Forelimb muscle (tissue), 1 donor: ENCODE measurements around the gene TAX1BP1. TPM values are rescaled to one million over a fixed set of nuclear protein-coding genes. Genes with fewer than 3 reads are reported as not detected.
"Not testable (repeated sequence)": the region's sequence is repeated elsewhere in the genome, so short reads cannot be mapped to it uniquely, and the experiment has no call there.

Source experiments
- DNase-seq: peaks from one replicate; pipeline ENCODE4 v3.0.0-alpha.2; 2013; ENCODE audit warnings: low read depth
- polyA plus RNA-seq: library from polyadenylated mRNA; unstranded; fragments of 120-200 nt; gene quantifications from one replicate; pipeline ENCODE4 v1.2.1, GENCODE V29; 2013; ENCODE audit not compliant: insufficient read length

The TAX1BP1 gene
- polyA plus RNA-seq, 1 donor: 55.4 TPM

GRCh38 chr7:27739301-27739908, 557 bp upstream of the TAX1BP1 start:
- DNase-seq: no peak

GRCh38 chr7:27740449-27741086, 606 bp downstream of the TAX1BP1 start:
- DNase-seq: no peak

- not testable (repeated sequence) for DNase-seq
Observed at GRCh38 chr7:27742091-27742710, 2.2 kb downstream of the TAX1BP1 start.

- DNase-seq: no peak
Observed at GRCh38 chr7:27745064-27745583, 5.2 kb downstream of the TAX1BP1 start.

- DNase-seq: no peak
Observed at GRCh38 chr7:27746486-27746885, 6.5 kb downstream of the TAX1BP1 start.

GRCh38 chr7:27746978-27747377, 7.0 kb downstream of the TAX1BP1 start:
- DNase-seq: no peak

- no peak for DNase-seq
Observed at GRCh38 chr7:27747589-27748368, 7.8 kb downstream of the TAX1BP1 start.

- DNase-seq: no peak
Observed at GRCh38 chr7:27750316-27750715, 10.4 kb downstream of the TAX1BP1 start.

GRCh38 chr7:27751888-27752660, 12.1 kb downstream of the TAX1BP1 start:
- no peak for DNase-seq

GRCh38 chr7:27753863-27754262, 13.9 kb downstream of the TAX1BP1 start:
- no peak for DNase-seq

- DNase-seq: no peak
Observed at GRCh38 chr7:27756298-27756697, 16.3 kb downstream of the TAX1BP1 start.

GRCh38 chr7:27759491-27759890, 19.5 kb downstream of the TAX1BP1 start:
- no peak for DNase-seq

- DNase-seq: no peak
Observed at GRCh38 chr7:27762062-27762461, 22.1 kb downstream of the TAX1BP1 start.

GRCh38 chr7:27763983-27764508, 24.1 kb downstream of the TAX1BP1 start:
- no peak for DNase-seq

GRCh38 chr7:27765841-27766240, 25.9 kb downstream of the TAX1BP1 start:
- no peak for DNase-seq

GRCh38 chr7:27767374-27767773, 27.4 kb downstream of the TAX1BP1 start:
- DNase-seq: no peak

- DNase-seq: no peak
Observed at GRCh38 chr7:27771111-27771510, 31.1 kb downstream of the TAX1BP1 start.

GRCh38 chr7:27774717-27775328, 34.9 kb downstream of the TAX1BP1 start:
- DNase-seq: peak; percentile 14

- no peak for DNase-seq
Observed at GRCh38 chr7:27775782-27776181, 35.8 kb downstream of the TAX1BP1 start.

GRCh38 chr7:27777662-27778061, 37.7 kb downstream of the TAX1BP1 start:
- DNase-seq: no peak

GRCh38 chr7:27779873-27780272, 39.9 kb downstream of the TAX1BP1 start:
- DNase-seq: no peak
